Fibroblast of lung (primary cell): ENCODE measurements around the gene PCBD1.

Experiments
- EZH2 ChIP-seq: IDR thresholded peaks from 2 replicates; pipeline ENCODE4 v1.5.1; 2012; ENCODE audit warnings: low read length, control low read depth, mild to moderate bottlenecking; ENCODE audit errors: missing control alignments
- TF ChIP-seq, protein P1 (sequence below), 2 donors: IDR thresholded peaks in 1 of 2; conservative IDR thresholded peaks in 1 of 2; 1 replicate in 1 of 2; 2 replicates in 1 of 2; pipeline ENCODE4 v1.5.1; 2011 to 2012; ENCODE audit warnings: low read length in 2 of 2, control low read depth in 1 of 2, inconsistent platforms in 1 of 2, low read depth in 1 of 2, mild to moderate bottlenecking in 1 of 2

DNA sequence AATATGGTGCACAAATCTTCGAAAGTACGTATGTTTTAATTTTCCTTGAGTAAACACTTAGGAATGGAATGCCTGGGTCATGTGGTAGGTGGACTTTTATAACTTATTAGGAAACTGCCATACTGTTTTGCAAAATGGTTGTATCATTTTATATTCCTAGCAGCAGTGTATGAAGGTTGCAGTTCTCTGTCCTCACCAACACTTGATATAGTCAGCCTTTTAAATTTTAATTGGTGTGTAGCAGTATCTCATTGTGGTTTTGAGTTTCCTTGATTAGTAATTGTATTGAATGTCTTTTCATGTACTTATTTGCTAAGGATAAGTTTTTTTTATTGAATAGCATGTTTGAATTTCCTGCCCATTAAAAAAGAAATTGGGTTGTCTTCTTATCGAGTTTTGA, 926 bp upstream of the PCBD1 start:
- TF ChIP-seq, protein P1, sequence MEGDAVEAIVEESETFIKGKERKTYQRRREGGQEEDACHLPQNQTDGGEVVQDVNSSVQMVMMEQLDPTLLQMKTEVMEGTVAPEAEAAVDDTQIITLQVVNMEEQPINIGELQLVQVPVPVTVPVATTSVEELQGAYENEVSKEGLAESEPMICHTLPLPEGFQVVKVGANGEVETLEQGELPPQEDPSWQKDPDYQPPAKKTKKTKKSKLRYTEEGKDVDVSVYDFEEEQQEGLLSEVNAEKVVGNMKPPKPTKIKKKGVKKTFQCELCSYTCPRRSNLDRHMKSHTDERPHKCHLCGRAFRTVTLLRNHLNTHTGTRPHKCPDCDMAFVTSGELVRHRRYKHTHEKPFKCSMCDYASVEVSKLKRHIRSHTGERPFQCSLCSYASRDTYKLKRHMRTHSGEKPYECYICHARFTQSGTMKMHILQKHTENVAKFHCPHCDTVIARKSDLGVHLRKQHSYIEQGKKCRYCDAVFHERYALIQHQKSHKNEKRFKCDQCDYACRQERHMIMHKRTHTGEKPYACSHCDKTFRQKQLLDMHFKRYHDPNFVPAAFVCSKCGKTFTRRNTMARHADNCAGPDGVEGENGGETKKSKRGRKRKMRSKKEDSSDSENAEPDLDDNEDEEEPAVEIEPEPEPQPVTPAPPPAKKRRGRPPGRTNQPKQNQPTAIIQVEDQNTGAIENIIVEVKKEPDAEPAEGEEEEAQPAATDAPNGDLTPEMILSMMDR (conservative IDR thresholded peaks at IDR 0.05 in 1 of 2, IDR thresholded peaks at IDR 0.05 in 1 of 2; ENCODE audit: low read depth in 1 of 2, low read length in 2 of 2): no peak
- no peak for TF ChIP-seq EZH2
